HFF-Myc (cell line): ENCODE data around the gene HELZ2.

Experiments used
- DNase-seq: peaks from one replicate; pipeline ENCODE4 v3.0.0-alpha.2; 2011; ENCODE audit warnings: low read depth; ENCODE audit errors: extremely low read depth
- H3K4me3 ChIP-seq: replicated peaks from 2 replicates; pipeline ENCODE4 v1.5.1; 2011; ENCODE audit warnings: low read depth, mild to moderate bottlenecking, control low read depth, low read length
- CTCF ChIP-seq: IDR thresholded peaks from 2 replicates; pipeline ENCODE4 v1.5.1; 2012; ENCODE audit warnings: mild to moderate bottlenecking, low read depth, low read length, control low read depth; ENCODE audit errors: missing control alignments

Gene HELZ2

GRCh38 chr20:63543131-63543530, 30.9 kb downstream of the HELZ2 start:
- no peak for TF ChIP-seq CTCF
- no peak for DNase-seq
- H3K4me3 ChIP-seq = no peak overlapping the region

GRCh38 chr20:63542696-63543095, 31.3 kb downstream of the HELZ2 start:
- no peak for TF ChIP-seq CTCF

GRCh38 chr20:63542031-63542559, 31.9 kb downstream of the HELZ2 start:
- H3K4me3 ChIP-seq = no peak overlapping the region
- no peak for TF ChIP-seq CTCF
- no peak for DNase-seq

More at GRCh38 chr20:63542696-63543095, 31.3 kb downstream of the HELZ2 start:
- no peak overlapping the region for H3K4me3 ChIP-seq
- DNase-seq = no peak

GRCh38 chr20:63541371-63541770, 32.7 kb downstream of the HELZ2 start:
- H3K4me3 ChIP-seq = no peak overlapping the region

GRCh38 chr20:63540417-63541186, 33.4 kb downstream of the HELZ2 start:
- no peak overlapping the region for H3K4me3 ChIP-seq
- DNase-seq = no peak
- no peak for TF ChIP-seq CTCF

More at GRCh38 chr20:63541371-63541770, 32.7 kb downstream of the HELZ2 start:
- no peak for TF ChIP-seq CTCF
- no peak for DNase-seq

- DNase-seq = no peak
- no peak for TF ChIP-seq CTCF
- H3K4me3 ChIP-seq = no peak overlapping the region
Measured at GRCh38 chr20:63539441-63540370, 34.3 kb downstream of the HELZ2 start.
